HK-2 (cell line): ENCODE measurements around the gene CUZD1.
"Not testable (repeated sequence)": the region's sequence is repeated elsewhere in the genome, so short reads cannot be mapped to it uniquely, and the experiment has no call there.

Source experiments
- DNase-seq: peaks from one replicate; pipeline ENCODE4 v3.0.0-alpha.2; 2018; ENCODE audit not compliant: unreplicated experiment

The CUZD1 gene, protein sequence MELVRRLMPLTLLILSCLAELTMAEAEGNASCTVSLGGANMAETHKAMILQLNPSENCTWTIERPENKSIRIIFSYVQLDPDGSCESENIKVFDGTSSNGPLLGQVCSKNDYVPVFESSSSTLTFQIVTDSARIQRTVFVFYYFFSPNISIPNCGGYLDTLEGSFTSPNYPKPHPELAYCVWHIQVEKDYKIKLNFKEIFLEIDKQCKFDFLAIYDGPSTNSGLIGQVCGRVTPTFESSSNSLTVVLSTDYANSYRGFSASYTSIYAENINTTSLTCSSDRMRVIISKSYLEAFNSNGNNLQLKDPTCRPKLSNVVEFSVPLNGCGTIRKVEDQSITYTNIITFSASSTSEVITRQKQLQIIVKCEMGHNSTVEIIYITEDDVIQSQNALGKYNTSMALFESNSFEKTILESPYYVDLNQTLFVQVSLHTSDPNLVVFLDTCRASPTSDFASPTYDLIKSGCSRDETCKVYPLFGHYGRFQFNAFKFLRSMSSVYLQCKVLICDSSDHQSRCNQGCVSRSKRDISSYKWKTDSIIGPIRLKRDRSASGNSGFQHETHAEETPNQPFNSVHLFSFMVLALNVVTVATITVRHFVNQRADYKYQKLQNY

GRCh38 chr10:122845783-122846332 is at the start of gene CUZD1:
TSS of gene CUZD1 (minus strand) at chr10:122845857. CDS start at chr10:122845843, 14 bp downstream.
- no peak for DNase-seq

- no peak for DNase-seq
These were observed 48.7 kb upstream of the CUZD1 start for GRCh38 chr10:122894261-122894944.

DNA sequence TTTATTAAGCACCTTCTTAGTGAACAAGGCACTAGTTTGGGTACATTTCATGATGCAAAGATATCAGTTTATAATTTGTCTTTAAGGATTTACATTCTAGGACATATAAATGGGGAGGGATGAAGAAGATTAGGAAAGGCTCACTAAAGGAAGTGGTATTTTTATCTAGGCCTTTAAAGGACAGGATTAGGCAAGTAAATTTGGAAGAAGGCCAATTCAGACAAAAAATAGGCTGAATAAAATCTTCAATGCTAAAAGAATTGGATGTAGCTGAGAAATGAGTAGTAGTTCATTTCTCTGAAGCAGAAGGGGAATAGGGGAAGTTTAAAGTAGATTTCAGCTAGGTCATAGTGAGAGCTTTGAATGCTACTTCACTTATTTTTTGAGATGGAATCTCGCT is 38.5 kb upstream of the CUZD1 start:
- DNase-seq = no peak

GRCh38 chr10:122882766-122883165 is 37.1 kb upstream of the CUZD1 start:
- DNase-seq = no peak

DNA sequence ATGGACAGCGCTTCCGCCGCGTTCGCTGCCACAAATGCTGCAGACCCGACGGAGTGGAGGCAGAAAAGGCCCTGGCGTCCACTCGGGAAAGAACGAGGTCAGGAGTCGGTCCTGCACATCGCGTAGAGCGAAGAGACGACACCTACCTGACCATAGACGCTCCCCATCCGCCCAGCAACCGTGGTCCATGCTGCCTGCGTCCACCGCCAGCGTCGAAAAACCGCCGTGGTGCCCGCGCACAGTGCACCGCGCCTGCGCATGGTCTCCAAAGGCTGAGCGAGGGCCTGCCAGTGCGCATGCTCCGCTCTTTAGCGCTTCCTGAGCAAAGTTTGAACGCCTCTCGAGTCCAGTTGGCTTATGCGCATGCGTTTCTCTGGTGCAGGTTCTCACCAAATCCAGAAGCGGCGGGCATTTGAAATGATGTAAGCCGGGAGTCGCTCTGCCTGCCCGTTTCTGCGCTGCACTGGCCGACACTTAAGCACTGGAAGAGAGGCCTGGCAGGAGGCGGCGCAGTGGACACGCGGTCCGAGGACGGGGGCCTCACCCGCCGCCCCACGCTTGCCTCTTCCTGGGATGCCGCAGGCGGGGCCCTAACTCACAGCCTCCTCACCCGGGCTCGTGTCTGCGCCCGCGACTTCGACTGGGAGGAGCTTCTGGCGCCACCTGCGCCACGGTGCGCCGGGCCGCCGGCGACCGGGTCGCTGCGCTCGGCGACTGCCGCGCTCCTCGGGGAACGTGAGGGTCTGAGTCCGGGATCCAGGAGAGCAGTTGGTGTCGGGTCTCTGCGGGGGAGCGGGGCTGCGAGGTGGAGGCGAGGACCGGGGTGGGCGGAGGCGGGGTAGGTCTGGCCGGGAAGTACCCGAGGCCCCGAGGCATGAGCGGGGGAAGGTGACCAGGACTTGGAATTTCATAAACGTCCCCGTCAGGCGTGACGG is 33.9 kb upstream of the CUZD1 start, which contains the start of gene FAM24B:
FAM24B (minus strand) TSS at position 243 of the 935 bp plus-strand sequence. CDS start 29,066 bp downstream, outside the sequence.
- peak; percentile 100 for DNase-seq

- no peak for DNase-seq
These were observed 33.2 kb upstream of the CUZD1 start for GRCh38 chr10:122878799-122879338.

- DNase-seq = no peak
These were observed 31.6 kb upstream of the CUZD1 start for GRCh38 chr10:122877264-122877663.

DNA sequence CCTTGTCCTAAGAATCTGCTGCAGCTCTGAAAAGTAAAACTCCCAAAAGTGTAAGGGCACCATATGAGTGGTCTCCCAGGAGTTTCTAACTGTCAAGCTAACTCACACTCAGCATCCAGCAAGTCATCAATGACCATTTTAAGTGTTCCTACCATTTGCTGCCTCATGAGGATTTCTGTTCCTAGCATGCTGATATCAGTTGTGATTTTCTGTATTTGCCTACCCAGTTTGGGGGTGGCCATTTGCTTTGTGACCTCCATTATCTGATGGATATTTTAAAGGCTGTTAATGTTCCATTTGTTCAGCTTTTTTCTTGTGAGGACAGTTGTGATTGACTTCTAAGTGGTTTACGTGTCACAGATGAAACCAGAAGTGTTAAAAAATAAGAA is 30.8 kb upstream of the CUZD1 start:
- no peak for DNase-seq

GRCh38 chr10:122875843-122876466 is 30.3 kb upstream of the CUZD1 start:
- no peak for DNase-seq

- DNase-seq = not testable (repeated sequence)
These were observed 26.3 kb upstream of the CUZD1 start for GRCh38 chr10:122871947-122872346.

DNA sequence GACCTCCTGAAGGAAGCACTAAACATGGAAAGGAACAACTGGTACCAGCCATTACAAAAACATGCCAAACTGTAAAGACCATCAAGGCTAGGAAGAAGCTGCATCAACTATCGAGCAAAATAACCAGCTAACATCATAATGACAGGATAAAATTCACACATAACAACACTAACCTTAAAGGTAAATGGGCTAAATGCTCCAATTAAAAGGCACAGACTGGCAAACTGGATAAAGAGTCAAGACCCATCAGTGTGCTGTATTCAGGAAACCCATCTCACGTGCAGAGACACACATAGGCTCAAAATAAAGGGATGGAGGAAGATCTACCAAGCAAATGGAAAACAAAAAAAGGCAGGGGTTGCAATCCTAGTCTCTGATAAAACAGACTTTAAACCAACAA is 23.1 kb upstream of the CUZD1 start:
- not testable (repeated sequence) for DNase-seq

DNA sequence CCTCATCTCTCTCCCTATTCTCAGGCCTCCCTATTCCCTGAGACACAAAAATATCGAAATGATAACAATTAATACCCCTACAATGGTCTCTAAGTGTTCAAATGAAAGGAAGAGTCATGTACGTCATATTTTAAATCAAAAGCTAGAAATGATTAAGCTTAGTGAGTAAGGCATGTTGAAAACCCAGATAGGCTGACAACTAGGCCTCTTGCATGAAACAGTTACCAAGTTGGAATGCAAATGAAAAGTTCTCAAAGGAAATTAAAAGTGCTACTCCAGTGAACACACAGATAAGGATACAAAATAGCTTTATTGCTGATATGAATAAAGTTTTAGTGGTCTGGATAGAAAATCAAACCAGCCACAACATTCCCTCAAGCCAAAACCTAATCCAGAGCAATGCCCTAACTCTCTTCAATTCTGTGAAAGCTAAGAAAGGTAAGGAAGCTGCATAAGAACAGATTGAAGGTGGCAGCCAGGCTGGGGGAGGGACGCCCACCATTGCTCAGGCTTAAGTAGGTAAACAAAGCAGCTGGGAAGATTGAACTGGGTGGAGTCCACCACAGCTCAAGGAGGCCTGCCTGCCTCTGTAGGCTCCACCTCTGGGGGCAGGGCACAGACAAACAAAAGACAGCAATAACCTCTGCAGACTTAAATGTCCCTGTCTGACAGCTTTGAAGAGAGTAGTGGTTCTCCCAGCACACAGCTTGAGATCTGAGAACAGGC is 21.3 kb upstream of the CUZD1 start:
- DNase-seq = not testable (repeated sequence)

- DNase-seq = no peak
These were observed 19.2 kb upstream of the CUZD1 start for GRCh38 chr10:122864901-122865300.

- DNase-seq = no peak
These were observed 18.5 kb upstream of the CUZD1 start for GRCh38 chr10:122864194-122864592.

- DNase-seq = no peak
These were observed 17.8 kb upstream of the CUZD1 start for GRCh38 chr10:122863216-122864193.

- peak; percentile 50 for DNase-seq
These were observed 16.1 kb upstream of the CUZD1 start for GRCh38 chr10:122861711-122862161.

- DNase-seq = no peak
These were observed 13.9 kb upstream of the CUZD1 start for GRCh38 chr10:122859527-122859926.

- not testable (repeated sequence) for DNase-seq
These were observed 12.4 kb upstream of the CUZD1 start for GRCh38 chr10:122858042-122858441.
